T-helper 1 cell treated with Interleukin-12 subunit alpha and Interleukin-12 subunit beta and Interleukin-4 antibody, amounts not matched to agents 30 μg/mL and 1 μg/mL, for 36 hours (primary cell): ENCODE measurements around the gene CD14.
"Not testable (repeated sequence)": the region's sequence is repeated elsewhere in the genome, so short reads cannot be mapped to it uniquely, and the experiment has no call there.

ENCODE experiments used
- H3K27ac Mint-ChIP-seq: one replicate; pipeline ENCODE4 v1.8.0; 2021; ENCODE audit warnings: mild to moderate bottlenecking, mixed read lengths
- H3K27me3 Mint-ChIP-seq: one replicate; pipeline ENCODE4 v1.8.0; 2021; ENCODE audit warnings: low read depth, mixed read lengths
- H3K36me3 Mint-ChIP-seq: one replicate; pipeline ENCODE4 v1.8.0; 2021; ENCODE audit warnings: low read depth, mixed read lengths
- H3K4me1 Mint-ChIP-seq: one replicate; pipeline ENCODE4 v1.8.0; 2021; ENCODE audit warnings: low read depth, mixed read lengths
- H3K4me3 Mint-ChIP-seq: one replicate; pipeline ENCODE4 v1.8.0; 2021; ENCODE audit warnings: mild to moderate bottlenecking, moderate library complexity, mixed read lengths
- H3K9me3 Mint-ChIP-seq: one replicate; pipeline ENCODE4 v1.8.0; 2021; ENCODE audit warnings: mixed read lengths

CD14 gene

GRCh38 chr5:140627972-140628371 is 5.0 kb downstream of the CD14 start:
- H3K4me3 Mint-ChIP-seq, result no peak overlapping the region
- no peak overlapping the region for H3K27ac Mint-ChIP-seq

GRCh38 chr5:140624886-140625285 is 8.1 kb downstream of the CD14 start:
- peaks cover 25% of the 10 kb centered on the region for H3K27me3 Mint-ChIP-seq
- not testable (repeated sequence) for H3K4me3 Mint-ChIP-seq, H3K4me1 Mint-ChIP-seq, H3K36me3 Mint-ChIP-seq, H3K27ac Mint-ChIP-seq
- H3K9me3 Mint-ChIP-seq, result peaks cover 15% of the 10 kb centered on the region

More at GRCh38 chr5:140627972-140628371, 5.0 kb downstream of the CD14 start:
- peaks cover 10% of the 10 kb centered on the region for H3K4me1 Mint-ChIP-seq
- H3K9me3 Mint-ChIP-seq, result peaks cover 15% of the 10 kb centered on the region
- H3K36me3 Mint-ChIP-seq, result no peaks in the 10 kb centered on the region
- peaks cover 35% of the 10 kb centered on the region for H3K27me3 Mint-ChIP-seq

GRCh38 chr5:140623061-140623460 is 9.9 kb downstream of the CD14 start:
- Mint-ChIP-seq H3K9me3 (peaks cover 11% of the 10 kb centered on the region), H3K27me3 (peaks cover 36% of the 10 kb centered on the region)
- H3K27ac Mint-ChIP-seq, H3K4me3 Mint-ChIP-seq, H3K36me3 Mint-ChIP-seq, H3K4me1 Mint-ChIP-seq: not testable (repeated sequence)

GRCh38 chr5:140622301-140622700 is 10.7 kb downstream of the CD14 start:
- Mint-ChIP-seq H3K27me3 (peaks cover 31% of the 10 kb centered on the region), H3K4me1 (no peaks in the 10 kb centered on the region), H3K27ac (no peak overlapping the region), H3K4me3 (no peak overlapping the region), H3K36me3 (no peaks in the 10 kb centered on the region), H3K9me3 (peaks cover 6% of the 10 kb centered on the region)

GRCh38 chr5:140611020-140611521 is 21.9 kb downstream of the CD14 start:
- Mint-ChIP-seq H3K9me3 (no peaks in the 10 kb centered on the region), H3K27me3 (peaks cover 17% of the 10 kb centered on the region), H3K36me3 (no peaks in the 10 kb centered on the region), H3K27ac (no peak overlapping the region), H3K4me1 (peaks cover 8% of the 10 kb centered on the region), H3K4me3 (no peak overlapping the region)

GRCh38 chr5:140609126-140609525 is 23.8 kb downstream of the CD14 start:
- Mint-ChIP-seq H3K27me3 (peaks cover 22% of the 10 kb centered on the region), H3K4me3 (no peak overlapping the region), H3K27ac (no peak overlapping the region), H3K4me1 (peaks cover 8% of the 10 kb centered on the region), H3K9me3 (no peaks in the 10 kb centered on the region), H3K36me3 (no peaks in the 10 kb centered on the region)

GRCh38 chr5:140608722-140609121 is 24.3 kb downstream of the CD14 start:
- no peaks in the 10 kb centered on the region for H3K36me3 Mint-ChIP-seq
- H3K4me3 Mint-ChIP-seq, result no peak overlapping the region
- H3K27me3 Mint-ChIP-seq, result peaks cover 22% of the 10 kb centered on the region
- H3K27ac Mint-ChIP-seq, result no peak overlapping the region
- no peaks in the 10 kb centered on the region for H3K9me3 Mint-ChIP-seq
- H3K4me1 Mint-ChIP-seq, result peaks cover 8% of the 10 kb centered on the region

GRCh38 chr5:140607031-140607430 is 25.9 kb downstream of the CD14 start:
- Mint-ChIP-seq H3K4me1 (peaks cover 4% of the 10 kb centered on the region), H3K4me3 (no peak overlapping the region), H3K36me3 (no peaks in the 10 kb centered on the region), H3K27me3 (peaks cover 18% of the 10 kb centered on the region), H3K27ac (no peak overlapping the region), H3K9me3 (no peaks in the 10 kb centered on the region)

GRCh38 chr5:140605879-140606278 is 27.1 kb downstream of the CD14 start:
- Mint-ChIP-seq H3K27ac (no peak overlapping the region), H3K9me3 (no peaks in the 10 kb centered on the region), H3K4me1 (no peaks in the 10 kb centered on the region), H3K4me3 (no peak overlapping the region), H3K27me3 (peaks cover 10% of the 10 kb centered on the region), H3K36me3 (no peaks in the 10 kb centered on the region)

- Mint-ChIP-seq H3K27ac (no peak overlapping the region), H3K4me3 (no peak overlapping the region), H3K4me1 (no peaks in the 10 kb centered on the region), H3K36me3 (no peaks in the 10 kb centered on the region), H3K27me3 (peaks cover 8% of the 10 kb centered on the region), H3K9me3 (no peaks in the 10 kb centered on the region)
Observed at GRCh38 chr5:140603734-140604133, 29.2 kb downstream of the CD14 start.

- not testable (repeated sequence) for H3K27ac Mint-ChIP-seq, H3K36me3 Mint-ChIP-seq, H3K9me3 Mint-ChIP-seq, H3K27me3 Mint-ChIP-seq, H3K4me1 Mint-ChIP-seq, H3K4me3 Mint-ChIP-seq
Observed at GRCh38 chr5:140603446-140603698, 29.6 kb downstream of the CD14 start.

GRCh38 chr5:140602147-140602546 is 30.8 kb downstream of the CD14 start:
- H3K4me3 Mint-ChIP-seq, result no peak overlapping the region
- peaks cover 6% of the 10 kb centered on the region for H3K27me3 Mint-ChIP-seq
- H3K9me3 Mint-ChIP-seq, result no peaks in the 10 kb centered on the region

GRCh38 chr5:140600096-140600495 is 32.9 kb downstream of the CD14 start:
- Mint-ChIP-seq H3K27me3 (no peaks in the 10 kb centered on the region), H3K27ac (no peak overlapping the region), H3K4me1 (no peaks in the 10 kb centered on the region), H3K9me3 (no peaks in the 10 kb centered on the region), H3K36me3 (no peaks in the 10 kb centered on the region), H3K4me3 (no peak overlapping the region)

More at GRCh38 chr5:140602147-140602546, 30.8 kb downstream of the CD14 start:
- Mint-ChIP-seq H3K36me3 (no peaks in the 10 kb centered on the region), H3K4me1 (no peaks in the 10 kb centered on the region), H3K27ac (no peak overlapping the region)

- Mint-ChIP-seq H3K4me1 (no peaks in the 10 kb centered on the region), H3K36me3 (no peaks in the 10 kb centered on the region)
Observed at GRCh38 chr5:140598836-140599235, 34.1 kb downstream of the CD14 start.

GRCh38 chr5:140596321-140596741 is 36.6 kb downstream of the CD14 start:
- Mint-ChIP-seq H3K9me3 (no peaks in the 10 kb centered on the region), H3K27me3 (no peaks in the 10 kb centered on the region), H3K27ac (no peak overlapping the region), H3K4me1 (no peaks in the 10 kb centered on the region), H3K36me3 (no peaks in the 10 kb centered on the region), H3K4me3 (no peak overlapping the region)

More at GRCh38 chr5:140598836-140599235, 34.1 kb downstream of the CD14 start:
- Mint-ChIP-seq H3K27ac (no peak overlapping the region), H3K9me3 (no peaks in the 10 kb centered on the region), H3K4me3 (no peak overlapping the region), H3K27me3 (no peaks in the 10 kb centered on the region)
